Measurements from ENCODE around the gene F11. TPM values are rescaled to one million over a fixed set of nuclear protein-coding genes. Genes with fewer than 3 reads are reported as not detected.
"Not testable (repeated sequence)": the region's sequence is repeated elsewhere in the genome, so short reads cannot be mapped to it uniquely, and the experiment has no call there.

The F11 gene
- total and polyA plus RNA-seq, 10 donors: 0.20 to 2.2 TPM; not detected in 8

GRCh38 chr4:186260504-186261448 is 5.2 kb upstream of the F11 start:
- DNase-seq: no peak
- TF ChIP-seq CTCF (IDR thresholded peaks at IDR 0.05 in 8 of 11, conservative IDR thresholded peaks at IDR 0.05 in 3 of 11) (no peak), POLR2AphosphoS5 (IDR thresholded peaks at IDR 0.05) (peak in 1 of 3 donors; percentile 38)
- H3K27me3 ChIP-seq (replicated peaks in 1 of 7): peaks cover 0 to 7% (median 0%) of the 10 kb centered on the region in 7 donors
- H3K9me3 ChIP-seq: no peaks in the 10 kb centered on the region
- no peak overlapping the region for H3K27ac ChIP-seq
- WGBS, 5 donors: 62 to 72% (median 66%) methylated on average over 12 of the region's 12 CpGs
- no peaks in the 10 kb centered on the region for H3K36me3 ChIP-seq
- H3K4me1 ChIP-seq: peaks cover 0 to 4% (median 0%) of the 10 kb centered on the region in 6 donors
- intact Hi-C loops (cut with DNase I; ENCODE audit: low total_unique reads): no loop called here
- H3K4me3 ChIP-seq: no peak overlapping the region

- H3K4me1 ChIP-seq: peaks cover 0 to 5% (median 4%) of the 10 kb centered on the region in 6 donors
- 84 to 90% (median 88%) methylated on average over 7 of the region's 7 CpGs for WGBS, 5 donors
These were observed 1.3 kb upstream of the F11 start for GRCh38 chr4:186264660-186265059.

GRCh38 chr4:186265250-186265649 is 739 bp upstream of the F11 start:
- DNase-seq; H3K4me1 ChIP-seq; H3K4me3 ChIP-seq; H3K9me3 ChIP-seq; H3K36me3 ChIP-seq; H3K27ac ChIP-seq; intact Hi-C loops (cut with DNase I; ENCODE audit: low total_unique reads): not testable (repeated sequence)
- peaks cover 0 to 25% (median 0%) of the 10 kb centered on the region in 7 donors for H3K27me3 ChIP-seq (replicated peaks in 1 of 7)
- 90 to 97% (median 95%) methylated on average over 11 of the region's 11 CpGs for WGBS, 5 donors

More at GRCh38 chr4:186264660-186265059, 1.3 kb upstream of the F11 start:
- Histone ChIP-seq H3K27ac (no peak overlapping the region), H3K9me3 (no peaks in the 10 kb centered on the region), H3K4me3 (no peak overlapping the region), H3K36me3 (no peaks in the 10 kb centered on the region), H3K27me3 (replicated peaks in 1 of 7) (peaks cover 0 to 25% (median 0%) of the 10 kb centered on the region in 7 donors)
- intact Hi-C loops (cut with DNase I; ENCODE audit: low total_unique reads): no loop called here
- TF ChIP-seq POLR2A (IDR thresholded peaks at IDR 0.05) (no peak), CTCF (IDR thresholded peaks at IDR 0.05 in 8 of 11, conservative IDR thresholded peaks at IDR 0.05 in 3 of 11) (no peak), POLR2AphosphoS5 (IDR thresholded peaks at IDR 0.05) (no peak)
- DNase-seq: no peak

- Histone ChIP-seq H3K9me3 (no peaks in the 10 kb centered on the region), H3K27me3 (replicated peaks in 1 of 7) (peaks cover 0 to 25% (median 0%) of the 10 kb centered on the region in 7 donors), H3K36me3 (no peaks in the 10 kb centered on the region), H3K27ac (no peak overlapping the region), H3K4me3 (no peak overlapping the region), H3K4me1 (peaks cover 0 to 5% (median 2%) of the 10 kb centered on the region in 6 donors)
- WGBS, 5 donors: 10 to 28% (median 18%) methylated on average over 8 of the region's 8 CpGs
- intact Hi-C loops (cut with DNase I; ENCODE audit: low total_unique reads): no loop called here
- no peak for DNase-seq
- no peak for TF ChIP-seq POLR2AphosphoS5 (IDR thresholded peaks at IDR 0.05)
- no peak for TF ChIP-seq CTCF (IDR thresholded peaks at IDR 0.05 in 8 of 11, conservative IDR thresholded peaks at IDR 0.05 in 3 of 11)
- TF ChIP-seq POLR2A (IDR thresholded peaks at IDR 0.05): no peak
These were observed 904 bp downstream of the F11 start for GRCh38 chr4:186266729-186267456.
